ENCODE results near the gene ATP5PO. TPM values are rescaled to one million over a fixed set of nuclear protein-coding genes. Genes with fewer than 3 reads are reported as not detected.
"Not testable (repeated sequence)": the region's sequence is repeated elsewhere in the genome, so short reads cannot be mapped to it uniquely, and the experiment has no call there.

The ATP5PO gene
- total RNA-seq, 2 donors from 2014 or later: 97.0 to 130 TPM

GRCh38 chr21:33871171-33871570 is 44.4 kb downstream of the ATP5PO start:
- H3K27me3 ChIP-seq (replicated peaks; ENCODE audit: insufficient read depth): no peaks in the 10 kb centered on the region
- ATAC-seq (ENCODE audit: insufficient number of reproducible peaks, low FRiP score, low read depth) (no peak), DNase-seq (ENCODE audit: low spot score) (no peak)
- no peaks in the 10 kb centered on the region for H3K4me1 ChIP-seq (ENCODE audit: control insufficient read depth in 1 of 2, low read depth in 2 of 2)
- H3K9me3 ChIP-seq: no peaks in the 10 kb centered on the region
- TF ChIP-seq CTCF (IDR thresholded peaks at IDR 0.05): no peak
- no peak overlapping the region for H3K27ac ChIP-seq
- H3K4me3 ChIP-seq: no peak overlapping the region
- no peaks in the 10 kb centered on the region for H3K36me3 ChIP-seq

DNA sequence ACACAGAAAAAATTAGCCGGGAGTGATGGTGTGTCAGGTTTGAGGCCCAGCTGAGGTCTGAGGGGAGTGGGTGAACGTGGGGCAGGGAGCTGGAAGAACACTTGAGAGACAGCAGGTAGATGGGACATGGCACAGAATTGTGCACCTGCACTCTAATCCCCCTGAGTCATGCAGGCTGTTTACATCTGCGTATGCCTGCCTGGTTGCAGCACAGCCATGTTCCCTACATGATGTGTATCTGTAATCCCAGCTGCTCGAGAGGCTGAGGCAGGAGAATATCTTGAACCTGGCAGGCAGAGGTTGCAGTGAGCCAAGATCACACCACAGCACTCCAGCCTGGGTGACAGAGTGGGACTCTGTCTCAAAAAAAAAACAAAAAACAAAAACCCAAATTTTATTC is 44.8 kb downstream of the ATP5PO start:
- H3K9me3 ChIP-seq: no peaks in the 10 kb centered on the region
- DNase-seq (ENCODE audit: low spot score) (no peak), ATAC-seq (ENCODE audit: insufficient number of reproducible peaks, low FRiP score, low read depth) (no peak)
- H3K27ac ChIP-seq: no peak overlapping the region
- no peaks in the 10 kb centered on the region for H3K27me3 ChIP-seq (replicated peaks; ENCODE audit: insufficient read depth)
- no peaks in the 10 kb centered on the region for H3K4me1 ChIP-seq (ENCODE audit: control insufficient read depth in 1 of 2, low read depth in 2 of 2)
- no peak for TF ChIP-seq CTCF (IDR thresholded peaks at IDR 0.05)
- no peaks in the 10 kb centered on the region for H3K36me3 ChIP-seq
- H3K4me3 ChIP-seq: no peak overlapping the region

DNA sequence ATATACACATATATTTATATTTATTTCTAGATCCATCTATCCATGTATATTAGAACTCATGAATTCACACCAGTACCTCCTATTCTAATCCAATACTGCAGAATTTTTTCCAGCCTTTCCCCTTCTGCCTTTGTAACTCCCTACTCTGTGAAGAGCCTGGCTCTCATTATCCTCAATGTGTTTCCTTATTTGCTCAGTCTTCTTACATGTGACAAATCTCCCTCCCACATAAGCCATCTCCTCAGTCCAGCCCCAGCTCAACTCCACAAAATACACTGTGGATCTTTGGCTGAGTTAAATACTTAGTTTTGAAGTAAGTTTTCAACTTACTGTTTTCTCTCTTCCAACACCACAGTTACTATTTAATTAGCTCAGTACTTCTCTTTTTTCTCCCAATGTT is 45.7 kb downstream of the ATP5PO start:
- ATAC-seq (ENCODE audit: insufficient number of reproducible peaks, low FRiP score, low read depth) (no peak), DNase-seq (ENCODE audit: low spot score) (no peak)
- no peaks in the 10 kb centered on the region for H3K27me3 ChIP-seq (replicated peaks; ENCODE audit: insufficient read depth)
- no peaks in the 10 kb centered on the region for H3K9me3 ChIP-seq
- no peak overlapping the region for H3K4me3 ChIP-seq
- TF ChIP-seq CTCF (IDR thresholded peaks at IDR 0.05): no peak
- no peaks in the 10 kb centered on the region for H3K4me1 ChIP-seq (ENCODE audit: control insufficient read depth in 1 of 2, low read depth in 2 of 2)
- no peak overlapping the region for H3K27ac ChIP-seq
- H3K36me3 ChIP-seq: no peaks in the 10 kb centered on the region

- H3K4me3 ChIP-seq; DNase-seq (ENCODE audit: low spot score); ATAC-seq (ENCODE audit: insufficient number of reproducible peaks, low FRiP score, low read depth); H3K36me3 ChIP-seq; H3K27me3 ChIP-seq (replicated peaks; ENCODE audit: insufficient read depth); H3K4me1 ChIP-seq (ENCODE audit: control insufficient read depth in 1 of 2, low read depth in 2 of 2); H3K9me3 ChIP-seq; H3K27ac ChIP-seq: not testable (repeated sequence)
Observed at GRCh38 chr21:33867868-33868267, 47.7 kb downstream of the ATP5PO start.

- TF ChIP-seq CTCF (IDR thresholded peaks at IDR 0.05): no peak
- Histone ChIP-seq H3K4me3 (no peak overlapping the region), H3K9me3 (no peaks in the 10 kb centered on the region), H3K27me3 (replicated peaks; ENCODE audit: insufficient read depth) (no peaks in the 10 kb centered on the region), H3K4me1 (ENCODE audit: control insufficient read depth in 1 of 2, low read depth in 2 of 2) (no peaks in the 10 kb centered on the region), H3K27ac (no peak overlapping the region), H3K36me3 (no peaks in the 10 kb centered on the region)
- ATAC-seq (ENCODE audit: insufficient number of reproducible peaks, low FRiP score, low read depth) (no peak), DNase-seq (ENCODE audit: low spot score) (no peak)
Observed at GRCh38 chr21:33866826-33867225, 48.8 kb downstream of the ATP5PO start.

DNA sequence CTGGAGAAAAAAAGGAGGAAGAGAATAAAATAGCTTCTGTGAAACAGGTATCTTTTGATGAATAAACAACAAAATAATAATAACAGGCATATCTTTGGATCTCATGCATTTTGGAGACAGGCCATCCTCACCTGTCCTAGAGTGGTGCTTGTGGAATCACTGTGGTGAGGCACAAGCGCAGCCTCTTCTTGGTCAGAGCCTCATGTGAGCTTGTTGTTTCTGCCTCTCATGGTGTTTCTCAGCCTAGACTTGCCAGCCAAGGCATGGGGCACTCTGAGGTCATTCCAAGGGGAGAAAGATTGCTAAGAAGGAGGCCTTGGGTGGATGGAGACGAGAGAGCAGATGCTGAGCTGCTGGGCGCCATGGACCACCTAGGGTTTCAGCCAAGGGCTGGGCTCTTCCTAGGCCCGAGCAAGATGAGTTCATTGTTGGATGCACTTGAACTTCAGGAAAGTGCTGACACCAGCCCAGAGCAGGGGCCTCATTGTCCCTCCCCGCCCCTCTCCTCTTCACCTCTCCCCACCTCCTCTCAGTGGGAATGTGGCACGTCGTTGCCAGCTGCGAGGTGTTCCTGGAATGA is 49.5 kb downstream of the ATP5PO start:
- no peaks in the 10 kb centered on the region for H3K27me3 ChIP-seq (replicated peaks; ENCODE audit: insufficient read depth)
- no peak overlapping the region for H3K27ac ChIP-seq
- no peak for DNase-seq (ENCODE audit: low spot score)
- H3K36me3 ChIP-seq: no peaks in the 10 kb centered on the region
- no peaks in the 10 kb centered on the region for H3K4me1 ChIP-seq (ENCODE audit: control insufficient read depth in 1 of 2, low read depth in 2 of 2)
- H3K4me3 ChIP-seq: no peak overlapping the region
- H3K9me3 ChIP-seq: no peaks in the 10 kb centered on the region
- no peak for TF ChIP-seq CTCF (IDR thresholded peaks at IDR 0.05)
- no peak for ATAC-seq (ENCODE audit: insufficient number of reproducible peaks, low FRiP score, low read depth)
